Neural cell (in vitro differentiated cells): ENCODE data around the gene WDR33.

ENCODE experiments used
- CTCF ChIP-seq: fragments of 450-650 bp; IDR thresholded peaks from 2 replicates; pipeline ENCODE4 v1.5.1; 2014; ENCODE audit warnings: antibody characterized with exemption, mild to moderate bottlenecking, moderate library complexity; ENCODE audit not compliant: poor library complexity, severe bottlenecking
- EP300 ChIP-seq: fragments of 450-650 bp; conservative IDR thresholded peaks from 2 replicates; pipeline ENCODE4 v1.6.1; 2014; ENCODE audit warnings: antibody characterized with exemption, mild to moderate bottlenecking, moderate library complexity; ENCODE audit not compliant: poor library complexity, severe bottlenecking
- EZH2 ChIP-seq: fragments of 200-600, 300-800 bp; shearing (Covaris generic), sonication (generic); IDR thresholded peaks from 2 replicates; pipeline ENCODE4 v1.6.1; 2014; ENCODE audit warnings: antibody characterized with exemption, low read length, borderline replicate concordance, mild to moderate bottlenecking; ENCODE audit not compliant: insufficient read depth, poor library complexity, severe bottlenecking
- MXI1 ChIP-seq: fragments of 450-650 bp; conservative IDR thresholded peaks from 2 replicates; pipeline ENCODE4 v1.6.1; 2014; ENCODE audit warnings: antibody characterized with exemption, mild to moderate bottlenecking; ENCODE audit not compliant: poor library complexity, severe bottlenecking
- POLR2AphosphoS5 ChIP-seq: IDR thresholded peaks from 2 replicates; pipeline ENCODE4 v1.6.1; 2012
- RAD21 ChIP-seq: fragments of 450-650 bp; conservative IDR thresholded peaks from 2 replicates; pipeline ENCODE4 v1.6.1; 2014; ENCODE audit warnings: antibody characterized with exemption, mild to moderate bottlenecking, moderate library complexity
- REST ChIP-seq: IDR thresholded peaks from 2 replicates; pipeline ENCODE4 v1.6.1; 2012; ENCODE audit warnings: borderline replicate concordance
- SMC3 ChIP-seq: fragments of 450-650 bp; conservative IDR thresholded peaks from 2 replicates; pipeline ENCODE4 v1.6.1; 2014; ENCODE audit warnings: antibody characterized with exemption, mild to moderate bottlenecking, moderate library complexity; ENCODE audit not compliant: poor library complexity
- TAF1 ChIP-seq: IDR thresholded peaks from 2 replicates; pipeline ENCODE4 v1.6.1; 2012; ENCODE audit warnings: low read depth

GRCh38 chr2:127673291-127674069, 137.5 kb downstream of the WDR33 start:
- TF ChIP-seq CTCF (no peak), REST (no peak), EP300 (no peak), TAF1 (no peak), POLR2AphosphoS5 (no peak), SMC3 (no peak), EZH2 (no peak), RAD21 (no peak), MXI1 (no peak)
